HG02642 (cell line): ENCODE results near the gene NPC2.

Source experiments
- ATAC-seq: cut with Tn5 transposase; IDR thresholded peaks from one replicate; pipeline ENCODE4 v1.9.1; 2021; ENCODE audit warnings: mild to moderate bottlenecking; ENCODE audit not compliant: unreplicated experiment, poor library complexity

The NPC2 gene

GRCh38 chr14:74521756-74522155 lies 28.7 kb upstream of the NPC2 start:
- no peak for ATAC-seq

DNA sequence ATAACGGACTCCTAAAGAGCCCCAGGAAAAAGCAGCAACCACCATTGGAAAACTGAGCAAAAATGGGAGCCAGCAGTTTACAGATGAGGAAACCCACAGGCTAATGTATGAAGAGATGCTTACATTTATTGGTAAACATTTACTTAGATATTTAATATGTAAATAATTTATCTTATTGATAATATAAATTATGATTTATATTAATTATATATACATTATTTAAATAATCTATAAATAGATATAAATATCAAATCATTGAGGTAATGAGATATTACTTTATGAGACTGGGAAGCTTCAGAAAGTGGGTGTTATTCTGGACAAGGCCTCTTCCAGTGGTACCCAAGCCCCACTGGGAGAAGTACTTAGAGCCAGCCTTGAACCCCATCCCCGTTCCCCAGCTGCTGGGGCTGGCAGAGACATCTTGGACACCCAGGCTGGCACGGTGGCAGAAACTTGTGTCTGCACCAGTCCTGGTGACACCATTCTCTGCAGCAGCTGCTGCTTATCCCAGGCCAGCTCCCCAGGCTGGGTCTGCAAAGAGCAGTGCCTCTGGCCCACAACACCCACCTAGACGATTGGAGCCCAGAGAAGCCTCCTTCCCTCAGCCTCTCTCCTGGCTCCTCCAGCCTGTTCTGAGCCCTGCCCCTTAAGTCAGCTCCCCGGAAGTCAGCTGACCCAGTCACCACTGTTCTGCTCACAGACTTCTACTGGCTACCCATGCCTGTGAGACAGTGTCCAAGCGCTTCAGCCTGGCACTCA lies 26.4 kb upstream of the NPC2 start:
- no peak for ATAC-seq

DNA sequence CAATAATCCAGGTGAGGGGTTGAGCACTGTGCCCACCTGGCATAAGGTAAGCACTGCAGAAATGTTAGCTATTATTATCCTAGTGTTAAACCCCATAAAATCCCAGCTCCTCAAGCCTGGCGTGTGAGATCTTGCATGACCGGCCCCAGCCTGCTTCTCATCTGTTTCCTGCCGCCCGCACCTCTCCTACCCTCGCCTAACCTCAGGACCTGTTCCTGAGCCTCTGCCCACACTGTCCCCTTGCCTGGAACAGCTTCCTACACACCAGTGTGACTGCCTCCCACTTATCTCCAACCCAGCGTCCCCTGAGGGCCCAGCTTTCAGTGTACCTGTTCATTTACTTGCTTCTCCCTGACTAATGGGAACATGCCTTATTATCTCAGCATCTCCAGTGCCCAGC lies 25.1 kb upstream of the NPC2 start:
- ATAC-seq: no peak

- no peak for ATAC-seq
Measured at GRCh38 chr14:74517731-74518130, 24.6 kb upstream of the NPC2 start.

- ATAC-seq: no peak
Measured at GRCh38 chr14:74516451-74517160, 23.5 kb upstream of the NPC2 start.

DNA sequence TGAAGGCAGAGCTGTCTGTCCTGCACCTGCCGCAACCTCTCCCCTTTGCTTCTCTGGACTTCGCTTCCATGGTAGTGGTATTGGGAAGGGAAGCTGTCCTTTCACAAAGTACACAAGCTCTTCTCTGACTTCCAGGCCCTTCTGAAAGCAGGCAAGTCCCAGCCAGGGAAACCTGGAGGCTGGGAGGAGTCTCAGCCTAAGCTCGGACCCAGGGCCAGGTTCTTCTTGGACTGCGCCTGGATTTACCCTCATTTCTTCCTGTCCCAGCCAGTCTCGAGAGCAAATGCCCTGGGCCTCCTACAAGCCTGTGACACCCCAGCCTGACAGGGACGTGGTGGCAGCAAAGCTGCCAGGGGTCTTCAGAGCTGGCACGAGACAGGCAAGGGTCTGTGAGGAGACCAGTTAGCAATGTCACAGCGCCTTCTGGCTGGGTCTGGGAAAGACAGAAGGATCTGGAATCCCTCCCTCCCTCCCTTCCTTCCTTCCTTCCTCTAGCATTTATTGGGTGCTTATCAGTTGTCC lies 22.8 kb upstream of the NPC2 start:
- no peak for ATAC-seq

DNA sequence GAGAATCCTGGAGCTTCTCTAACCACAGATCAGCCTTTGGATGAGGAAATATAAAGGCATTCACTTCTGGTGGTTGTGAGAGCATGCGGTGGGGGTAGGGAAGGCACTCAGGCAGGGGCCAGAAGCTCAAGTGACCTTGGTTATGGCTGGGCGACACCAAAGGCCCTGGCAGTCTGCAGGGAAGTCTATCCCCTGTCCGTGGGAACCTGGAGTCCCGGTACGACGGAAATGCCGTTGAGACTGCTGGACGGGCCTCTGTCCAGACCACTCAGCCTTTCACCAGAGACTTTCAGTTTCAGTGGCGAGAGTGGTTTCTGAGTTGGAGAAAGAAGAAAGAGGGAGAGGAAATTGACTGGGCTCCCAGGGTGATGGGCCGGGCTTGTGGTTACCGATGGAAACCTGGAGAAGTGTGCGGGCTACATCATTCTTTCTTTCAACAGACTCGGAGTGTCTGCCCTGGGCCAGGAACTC lies 21.4 kb upstream of the NPC2 start:
- no peak for ATAC-seq

- ATAC-seq: no peak
Measured at GRCh38 chr14:74511966-74512830, 19.1 kb upstream of the NPC2 start.

GRCh38 chr14:74510959-74511409 lies 17.9 kb upstream of the NPC2 start:
- no peak for ATAC-seq

- no peak for ATAC-seq
Measured at GRCh38 chr14:74510223-74510931, 17.3 kb upstream of the NPC2 start.

- ATAC-seq: no peak
Measured at GRCh38 chr14:74509587-74510222, 16.6 kb upstream of the NPC2 start.

DNA sequence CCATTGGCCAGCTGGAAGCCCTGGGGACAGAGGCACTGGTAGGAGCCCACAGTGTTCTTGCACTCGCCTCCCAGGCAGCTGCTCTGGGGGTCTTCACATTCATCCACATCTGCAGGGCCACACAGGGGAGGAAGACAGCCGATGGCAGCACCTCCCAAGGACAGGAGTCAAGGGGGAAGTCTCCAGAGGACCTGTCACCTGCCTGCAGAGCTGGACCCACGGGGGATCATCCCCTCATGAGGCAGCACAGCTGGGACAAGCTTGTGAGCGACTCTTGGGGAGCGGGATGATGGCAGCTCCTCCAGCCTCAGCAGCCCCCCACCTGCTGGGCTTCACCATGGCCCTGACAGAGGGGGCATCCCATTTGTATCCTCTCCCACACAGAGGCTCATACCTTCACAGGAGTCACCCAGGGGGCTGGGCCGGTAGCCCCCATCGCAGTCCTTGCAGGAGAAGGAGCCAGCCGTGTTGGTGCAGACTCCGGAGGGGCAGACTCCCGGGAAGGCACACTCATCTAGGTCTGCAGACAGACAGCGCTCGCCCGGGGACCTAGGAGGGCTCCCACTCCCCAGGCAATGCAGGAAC lies 15.8 kb upstream of the NPC2 start:
- ATAC-seq: no peak

GRCh38 chr14:74508292-74508731 lies 15.2 kb upstream of the NPC2 start:
- no peak for ATAC-seq

DNA sequence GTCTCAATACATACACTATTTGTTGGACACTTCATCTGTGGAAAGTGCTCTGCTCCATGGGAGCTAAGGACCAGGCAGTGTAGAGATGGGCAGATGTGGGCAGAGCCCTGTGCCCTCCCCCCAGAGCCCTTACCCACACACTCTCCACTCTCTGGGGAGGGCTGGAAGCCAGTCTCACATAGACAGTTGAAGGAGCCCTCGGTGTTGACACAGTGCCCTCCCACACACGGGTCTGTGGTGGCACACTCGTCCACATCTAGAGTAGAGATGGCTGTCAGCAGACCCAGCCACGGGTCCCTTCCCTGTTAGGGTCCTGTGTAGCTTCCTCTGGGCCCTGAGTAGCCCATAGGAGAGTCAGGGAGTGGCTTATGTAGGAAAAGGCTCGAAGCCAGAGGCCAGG lies 14.7 kb upstream of the NPC2 start:
- ATAC-seq: no peak

DNA sequence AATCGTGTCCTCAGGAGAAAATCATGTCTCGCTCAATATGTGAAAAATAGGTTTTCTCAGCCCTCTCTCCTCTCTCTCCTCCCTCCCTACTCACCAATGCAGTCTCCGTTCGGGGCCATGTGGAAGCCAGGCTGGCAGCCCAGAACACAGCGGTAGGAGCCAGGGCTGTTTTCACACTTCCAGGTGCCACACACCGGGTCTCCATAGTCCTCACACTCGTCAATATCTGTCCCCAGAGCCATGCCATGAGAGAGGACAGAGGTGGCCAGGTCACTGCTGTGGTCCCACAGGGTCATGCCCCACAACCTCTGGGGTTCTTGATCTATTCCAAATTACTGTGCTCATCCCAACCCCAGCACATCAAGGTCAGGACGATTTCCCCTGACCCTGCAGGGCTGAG lies 14.0 kb upstream of the NPC2 start:
- no peak for ATAC-seq

- no peak for ATAC-seq
Measured at GRCh38 chr14:74506411-74506851, 13.3 kb upstream of the NPC2 start.

DNA sequence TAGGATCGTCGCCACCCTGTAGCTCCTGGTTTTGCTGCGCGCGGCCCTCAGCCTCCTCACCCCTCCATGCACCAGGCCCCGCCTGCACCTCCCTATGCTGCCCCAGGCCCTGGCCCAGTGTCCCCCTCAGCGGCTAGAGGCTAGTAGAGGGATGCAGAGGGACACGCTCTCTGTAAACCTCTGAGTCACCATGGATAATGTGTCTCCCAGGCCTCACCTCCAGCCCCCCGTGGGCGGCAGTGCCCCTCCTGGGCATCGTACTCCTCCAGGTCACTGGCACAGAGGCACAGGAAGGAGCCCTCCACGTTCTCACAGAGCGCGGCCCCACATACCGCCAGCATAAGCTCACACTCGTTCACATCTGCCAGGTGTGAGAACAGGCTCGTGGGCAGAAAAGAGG lies 12.7 kb upstream of the NPC2 start:
- no peak for ATAC-seq

DNA sequence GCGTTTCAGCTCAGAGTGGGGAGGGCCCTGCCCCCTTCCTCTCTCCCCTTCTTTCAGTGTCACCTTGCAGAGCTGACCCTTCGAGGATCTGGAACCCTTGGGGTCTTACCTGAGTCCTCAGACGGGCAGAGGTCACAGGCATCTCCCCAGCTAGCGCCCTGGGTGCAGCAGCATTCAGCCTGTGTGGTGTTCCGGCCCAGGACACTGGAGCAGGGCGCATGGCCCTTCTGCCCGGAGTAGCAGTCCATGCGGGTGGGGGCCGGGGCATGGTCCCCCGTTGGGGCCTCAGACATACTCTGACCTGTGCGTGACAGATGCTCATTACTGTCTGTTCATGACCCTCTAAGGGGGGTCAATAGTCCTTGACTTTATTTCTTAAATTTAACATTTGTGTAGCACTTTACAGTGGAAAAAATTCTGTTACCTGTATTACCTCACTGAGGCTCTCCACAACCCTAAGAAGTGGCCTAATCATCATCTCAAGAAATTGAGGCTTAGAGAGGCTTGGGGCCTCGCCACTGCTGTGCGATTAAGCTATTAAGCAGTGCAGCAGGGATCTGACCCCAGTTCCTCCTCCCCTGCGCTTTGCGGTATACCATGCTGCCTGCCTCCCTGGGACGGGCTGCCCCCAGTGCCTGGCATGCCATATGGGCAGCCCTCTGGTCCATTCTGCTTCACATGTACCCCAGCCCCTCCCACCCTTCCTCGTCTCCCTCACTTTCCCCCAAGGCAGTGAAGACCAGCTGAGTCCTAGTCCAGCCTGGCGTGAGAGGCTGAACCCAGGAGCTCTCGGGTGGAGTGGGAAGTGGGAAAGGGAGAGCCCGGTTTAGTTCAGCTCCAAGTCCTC lies 12.0 kb upstream of the NPC2 start:
- ATAC-seq: no peak
